GM20000 (cell line): ENCODE measurements around the gene SPECC1L.
A peak's percentile ranks its signal among the peaks of the same experiment; 100 is the strongest.

Experiments
- DNase-seq: peaks from one replicate; pipeline ENCODE4 v3.0.0; 2012; ENCODE audit warnings: low spot score
- TF ChIP-seq, protein P1 (sequence below): IDR thresholded peaks from 2 replicates; pipeline ENCODE4 v1.5.1; 2012; ENCODE audit warnings: mild to moderate bottlenecking, control low read depth; ENCODE audit errors: extremely low read depth, missing control alignments

The SPECC1L gene, protein sequence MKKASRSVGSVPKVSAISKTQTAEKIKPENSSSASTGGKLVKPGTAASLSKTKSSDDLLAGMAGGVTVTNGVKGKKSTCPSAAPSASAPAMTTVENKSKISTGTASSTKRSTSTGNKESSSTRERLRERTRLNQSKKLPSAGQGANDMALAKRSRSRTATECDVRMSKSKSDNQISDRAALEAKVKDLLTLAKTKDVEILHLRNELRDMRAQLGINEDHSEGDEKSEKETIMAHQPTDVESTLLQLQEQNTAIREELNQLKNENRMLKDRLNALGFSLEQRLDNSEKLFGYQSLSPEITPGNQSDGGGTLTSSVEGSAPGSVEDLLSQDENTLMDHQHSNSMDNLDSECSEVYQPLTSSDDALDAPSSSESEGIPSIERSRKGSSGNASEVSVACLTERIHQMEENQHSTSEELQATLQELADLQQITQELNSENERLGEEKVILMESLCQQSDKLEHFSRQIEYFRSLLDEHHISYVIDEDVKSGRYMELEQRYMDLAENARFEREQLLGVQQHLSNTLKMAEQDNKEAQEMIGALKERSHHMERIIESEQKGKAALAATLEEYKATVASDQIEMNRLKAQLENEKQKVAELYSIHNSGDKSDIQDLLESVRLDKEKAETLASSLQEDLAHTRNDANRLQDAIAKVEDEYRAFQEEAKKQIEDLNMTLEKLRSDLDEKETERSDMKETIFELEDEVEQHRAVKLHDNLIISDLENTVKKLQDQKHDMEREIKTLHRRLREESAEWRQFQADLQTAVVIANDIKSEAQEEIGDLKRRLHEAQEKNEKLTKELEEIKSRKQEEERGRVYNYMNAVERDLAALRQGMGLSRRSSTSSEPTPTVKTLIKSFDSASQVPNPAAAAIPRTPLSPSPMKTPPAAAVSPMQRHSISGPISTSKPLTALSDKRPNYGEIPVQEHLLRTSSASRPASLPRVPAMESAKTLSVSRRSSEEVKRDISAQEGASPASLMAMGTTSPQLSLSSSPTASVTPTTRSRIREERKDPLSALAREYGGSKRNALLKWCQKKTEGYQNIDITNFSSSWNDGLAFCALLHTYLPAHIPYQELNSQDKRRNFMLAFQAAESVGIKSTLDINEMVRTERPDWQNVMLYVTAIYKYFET

DNA sequence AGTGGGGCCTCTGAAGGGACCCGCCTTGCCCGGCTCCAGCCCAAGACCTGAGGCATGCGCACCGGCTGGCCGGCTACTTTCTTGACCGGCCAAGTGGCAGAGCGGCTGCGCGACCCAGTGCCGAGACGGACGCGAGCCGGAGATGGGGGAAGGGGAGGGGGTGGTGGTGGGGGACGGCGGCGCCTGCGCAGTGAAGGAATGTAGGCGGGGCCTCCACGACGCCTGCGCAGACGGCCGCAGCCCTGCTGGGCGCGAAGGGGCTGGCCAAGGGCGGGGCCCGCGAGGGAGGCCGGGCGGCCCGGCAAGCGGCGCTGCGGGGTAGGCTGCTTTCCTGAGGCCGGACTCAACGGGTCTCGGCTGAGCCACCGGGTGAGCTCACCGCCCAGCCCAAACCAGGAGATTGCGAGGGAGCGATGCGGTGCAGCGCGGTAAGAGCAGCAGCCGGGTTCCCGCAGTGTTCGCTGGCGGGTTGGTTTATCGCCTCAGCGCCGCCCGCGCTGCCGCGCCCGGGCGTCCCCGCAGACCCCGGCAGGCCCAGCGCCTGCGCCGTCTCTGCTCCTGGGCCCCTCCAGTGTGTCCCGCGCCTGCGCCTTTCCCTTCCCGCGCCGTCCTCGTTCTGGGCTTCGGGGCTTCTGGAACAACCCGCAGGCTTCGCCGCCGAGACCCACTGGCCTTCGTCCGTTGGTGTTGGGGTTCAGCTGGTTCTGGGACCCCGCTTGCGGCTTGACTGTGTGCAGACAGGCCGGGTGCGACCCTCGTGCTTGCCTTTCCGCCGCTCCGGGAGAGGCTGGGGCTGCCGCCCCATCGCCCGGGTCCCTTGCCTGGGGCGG, at the start of gene SPECC1L:
Gene SPECC1L (plus strand): TSS at position 276 of the 830 bp plus-strand sequence. CDS start 31,401 bp downstream, outside the sequence.
- peak; percentile 97 for DNase-seq
- TF ChIP-seq, protein P1, sequence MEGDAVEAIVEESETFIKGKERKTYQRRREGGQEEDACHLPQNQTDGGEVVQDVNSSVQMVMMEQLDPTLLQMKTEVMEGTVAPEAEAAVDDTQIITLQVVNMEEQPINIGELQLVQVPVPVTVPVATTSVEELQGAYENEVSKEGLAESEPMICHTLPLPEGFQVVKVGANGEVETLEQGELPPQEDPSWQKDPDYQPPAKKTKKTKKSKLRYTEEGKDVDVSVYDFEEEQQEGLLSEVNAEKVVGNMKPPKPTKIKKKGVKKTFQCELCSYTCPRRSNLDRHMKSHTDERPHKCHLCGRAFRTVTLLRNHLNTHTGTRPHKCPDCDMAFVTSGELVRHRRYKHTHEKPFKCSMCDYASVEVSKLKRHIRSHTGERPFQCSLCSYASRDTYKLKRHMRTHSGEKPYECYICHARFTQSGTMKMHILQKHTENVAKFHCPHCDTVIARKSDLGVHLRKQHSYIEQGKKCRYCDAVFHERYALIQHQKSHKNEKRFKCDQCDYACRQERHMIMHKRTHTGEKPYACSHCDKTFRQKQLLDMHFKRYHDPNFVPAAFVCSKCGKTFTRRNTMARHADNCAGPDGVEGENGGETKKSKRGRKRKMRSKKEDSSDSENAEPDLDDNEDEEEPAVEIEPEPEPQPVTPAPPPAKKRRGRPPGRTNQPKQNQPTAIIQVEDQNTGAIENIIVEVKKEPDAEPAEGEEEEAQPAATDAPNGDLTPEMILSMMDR, result no peak

DNA sequence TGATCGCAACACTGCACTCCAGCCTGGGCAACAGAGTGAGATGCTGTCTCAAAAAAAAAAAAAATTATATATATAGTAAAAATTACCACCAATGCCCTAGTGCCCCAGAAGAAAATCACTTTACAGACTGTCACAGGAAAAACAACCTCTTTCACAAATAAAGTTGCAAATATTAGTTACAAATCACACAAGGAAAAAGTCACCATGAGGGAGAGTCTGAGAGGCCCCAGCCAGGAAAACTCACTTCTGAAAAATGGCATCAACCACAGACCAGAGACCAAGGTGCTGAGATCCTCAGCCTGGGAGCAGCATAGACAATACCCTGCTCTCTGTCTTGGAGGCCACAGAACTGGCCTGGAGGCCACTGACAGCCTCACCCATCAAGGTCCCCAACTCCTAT, 46.2 kb upstream of the SPECC1L start:
- TF ChIP-seq, protein P1, result no peak
- no peak for DNase-seq

DNA sequence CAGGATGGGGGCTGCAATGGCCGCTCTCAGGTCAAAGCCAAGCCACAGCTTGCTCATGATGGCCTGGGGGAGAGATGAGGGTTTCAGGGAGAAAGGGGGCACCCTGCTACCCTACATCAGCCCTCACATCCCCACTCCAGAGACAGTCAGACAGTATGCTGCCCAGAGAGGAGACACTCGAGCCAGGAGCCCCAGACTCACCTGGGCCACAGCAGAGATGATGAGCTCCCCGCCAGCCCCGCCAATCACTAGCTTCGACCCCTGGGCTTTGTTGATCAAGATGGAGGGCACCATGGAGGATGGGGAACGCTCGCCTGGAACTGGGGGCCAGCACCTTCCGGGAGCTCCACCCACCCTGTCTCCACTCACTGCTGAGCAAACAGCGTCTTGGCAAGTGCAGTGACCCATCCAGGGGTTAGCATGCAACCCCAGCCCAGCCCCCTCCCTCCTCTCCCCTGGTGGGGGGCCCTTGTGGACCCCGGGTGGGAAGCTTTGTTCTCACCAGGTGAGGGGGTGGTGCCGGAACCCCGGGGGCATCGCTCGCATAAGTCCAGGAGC, 45.5 kb upstream of the SPECC1L start:
- TF ChIP-seq, protein P1, result no peak
- no peak for DNase-seq

DNA sequence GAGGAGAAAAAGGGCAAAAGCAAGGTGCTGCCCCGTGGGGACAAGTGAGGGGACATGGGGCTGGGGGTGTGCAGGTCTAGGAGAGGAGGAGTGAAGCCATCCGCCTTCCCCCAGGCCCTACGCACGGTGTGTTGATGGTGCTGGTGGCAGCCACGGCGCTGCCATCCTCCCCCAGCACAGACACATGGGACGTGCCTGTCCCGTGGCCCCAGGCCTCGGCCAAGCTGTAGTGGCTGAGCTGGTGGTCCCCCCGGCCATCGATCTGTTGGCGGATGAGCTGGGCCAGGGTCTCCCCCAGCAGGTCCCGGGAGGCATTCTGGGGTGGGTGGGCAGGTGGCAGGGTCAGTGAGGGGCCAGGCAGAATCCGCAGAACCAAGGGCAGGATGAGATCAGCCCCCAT, 44.7 kb upstream of the SPECC1L start:
- TF ChIP-seq, protein P1, result no peak
- DNase-seq, result no peak

DNA sequence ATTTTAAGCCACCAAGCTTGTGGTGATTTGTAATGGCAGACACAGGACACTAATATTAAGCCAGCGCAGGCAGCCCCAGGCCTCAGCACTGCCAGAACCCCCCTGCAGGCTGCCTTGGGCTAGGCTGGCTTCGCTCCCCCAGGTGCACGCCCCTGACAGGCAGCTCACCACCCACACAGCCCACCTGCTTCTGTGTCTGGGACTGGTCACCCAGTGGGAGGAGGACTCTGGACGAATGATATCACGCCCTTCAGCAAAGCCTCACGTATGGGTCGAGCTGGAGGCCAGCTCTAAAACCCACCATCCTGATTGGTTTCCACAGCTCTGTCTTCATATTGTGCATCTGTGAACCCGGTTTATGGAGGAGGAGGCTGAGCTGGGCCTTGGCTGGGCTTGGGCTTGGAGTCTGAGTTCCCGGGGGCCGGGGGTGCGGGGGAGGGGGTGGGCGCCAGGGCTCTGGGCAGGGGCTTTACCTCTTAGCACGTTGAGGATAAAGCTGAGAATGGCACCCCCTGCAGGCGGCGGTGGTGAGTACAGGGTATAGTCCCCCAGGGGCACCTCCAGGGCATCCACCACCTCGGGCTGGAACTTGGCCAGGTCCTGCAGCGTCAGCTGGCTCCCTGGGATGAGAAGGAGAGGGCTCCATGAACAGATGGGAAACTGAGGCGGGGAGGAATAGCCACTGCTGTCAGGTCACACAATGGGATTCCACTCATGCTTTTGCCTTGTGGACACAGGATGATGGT, 39.5 kb upstream of the SPECC1L start:
- TF ChIP-seq, protein P1, result peak; percentile 45
- peak; percentile 80 for DNase-seq

DNA sequence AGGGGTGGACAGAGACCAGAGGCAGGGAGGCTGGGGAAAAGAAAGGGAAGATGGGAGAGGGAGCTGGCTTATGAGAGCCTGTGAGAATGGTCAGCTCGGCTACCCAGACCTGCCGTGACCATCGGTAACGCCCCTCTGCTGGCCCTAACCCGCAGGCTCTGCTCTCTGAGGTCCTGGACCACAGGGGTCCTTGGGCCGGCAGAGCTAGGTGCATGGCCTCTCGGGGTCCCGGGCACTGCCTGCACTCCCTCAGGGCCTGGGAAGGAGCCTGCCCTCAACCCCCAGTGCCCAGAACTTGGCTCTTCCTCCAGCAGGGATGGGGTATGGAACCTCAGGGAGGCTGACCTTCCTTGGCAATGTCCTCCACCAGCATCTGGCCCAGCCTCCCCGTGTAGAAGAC, 38.9 kb upstream of the SPECC1L start:
- no peak for DNase-seq
- TF ChIP-seq, protein P1, result no peak
